Stimulated activated CD4-positive, alpha-beta T cell treated with anti-CD3 and anti-CD28 coated beads, Interleukin-12 subunit alpha, Interleukin-12 subunit beta, amount 100 ng/mL, for 48 hours (primary cell): ENCODE data around the gene ARL5C.

Source experiments
- DNase-seq, 3 donors: peaks; one replicate each; pipeline ENCODE4 v3.0.0-alpha.2; 2020; ENCODE audit warnings: low read depth in 2 of 3, low spot score in 1 of 3

Gene ARL5C

DNA sequence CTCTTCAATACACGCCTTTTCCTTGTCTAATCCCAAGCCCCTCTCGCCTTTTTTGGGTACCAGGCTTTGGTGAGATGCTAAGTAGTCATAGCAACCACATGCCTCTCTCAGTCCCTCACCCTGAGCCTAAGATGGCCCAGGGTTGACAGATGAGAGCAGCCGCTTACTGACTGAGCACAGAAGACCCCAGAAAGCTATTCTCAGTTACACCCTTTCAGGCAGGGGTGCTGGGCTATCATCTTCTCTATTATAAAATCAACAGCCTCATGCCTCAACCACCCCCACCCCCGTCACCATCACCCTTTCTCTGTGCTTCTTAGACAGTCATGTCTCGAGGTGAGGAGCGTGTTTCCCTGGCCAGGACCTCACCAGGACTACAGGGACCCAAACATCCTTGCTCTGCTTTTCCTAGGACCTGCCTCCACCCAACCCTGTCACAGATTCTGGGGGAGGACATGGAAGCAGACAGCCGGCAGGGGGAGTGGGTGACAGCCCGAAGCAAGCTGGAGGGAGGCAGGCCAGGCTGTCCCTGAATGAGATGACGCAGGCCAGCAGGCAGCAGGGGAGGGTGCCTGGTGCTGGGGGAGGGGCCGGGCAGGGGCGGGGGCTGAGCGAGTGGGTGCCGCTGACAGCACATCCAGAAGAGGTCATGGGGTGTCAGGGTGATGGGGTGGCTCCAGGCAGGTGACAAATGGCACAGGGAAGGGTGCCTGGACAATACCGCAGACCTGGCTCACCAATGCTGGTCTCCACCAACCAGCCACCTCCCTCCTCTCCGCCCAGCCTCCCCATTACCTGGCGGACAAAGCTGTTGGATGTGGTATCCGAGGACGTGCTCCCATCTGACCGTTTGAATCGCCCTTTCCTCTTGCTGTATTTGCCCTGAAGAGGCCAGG, 28.4 kb upstream of the ARL5C start:
- no peak for DNase-seq

DNA sequence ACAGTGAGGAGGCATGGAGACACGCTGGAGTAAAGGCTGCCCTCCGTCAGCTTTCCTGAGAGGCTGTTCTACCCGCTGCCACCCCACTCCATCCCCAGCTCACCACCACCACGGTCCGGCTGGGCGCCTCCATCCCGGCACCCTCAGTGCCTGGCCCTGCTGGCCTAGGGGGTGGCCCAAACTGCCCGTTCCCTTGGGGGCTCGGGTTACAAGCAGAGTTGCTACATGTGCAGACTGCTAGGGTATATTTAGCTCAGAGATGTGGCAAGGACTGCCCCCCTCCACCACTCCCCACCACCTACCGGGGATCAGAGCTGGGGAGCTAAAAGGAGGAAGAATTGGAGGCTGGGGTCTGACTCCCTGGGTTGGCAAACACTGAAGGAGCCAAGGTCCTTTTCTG, 27.4 kb upstream of the ARL5C start:
- DNase-seq, result no peak

DNA sequence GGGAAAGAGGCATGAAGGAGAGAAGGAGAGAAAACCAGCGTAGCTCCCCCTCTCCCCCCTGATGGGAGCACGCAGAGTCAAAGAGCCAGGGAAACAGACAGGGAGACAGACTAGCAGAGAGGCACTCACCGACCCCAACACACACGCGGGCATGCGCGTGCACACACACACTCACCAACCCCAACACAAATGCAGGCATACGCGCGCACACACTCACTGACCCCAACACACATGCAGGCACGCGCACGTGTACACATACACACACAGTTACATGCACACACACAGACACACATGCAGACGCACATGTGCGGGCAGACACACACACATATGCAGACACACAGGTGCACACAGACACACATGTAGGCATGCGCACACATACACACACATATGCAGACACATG, 26.9 kb upstream of the ARL5C start:
- no peak for DNase-seq

DNA sequence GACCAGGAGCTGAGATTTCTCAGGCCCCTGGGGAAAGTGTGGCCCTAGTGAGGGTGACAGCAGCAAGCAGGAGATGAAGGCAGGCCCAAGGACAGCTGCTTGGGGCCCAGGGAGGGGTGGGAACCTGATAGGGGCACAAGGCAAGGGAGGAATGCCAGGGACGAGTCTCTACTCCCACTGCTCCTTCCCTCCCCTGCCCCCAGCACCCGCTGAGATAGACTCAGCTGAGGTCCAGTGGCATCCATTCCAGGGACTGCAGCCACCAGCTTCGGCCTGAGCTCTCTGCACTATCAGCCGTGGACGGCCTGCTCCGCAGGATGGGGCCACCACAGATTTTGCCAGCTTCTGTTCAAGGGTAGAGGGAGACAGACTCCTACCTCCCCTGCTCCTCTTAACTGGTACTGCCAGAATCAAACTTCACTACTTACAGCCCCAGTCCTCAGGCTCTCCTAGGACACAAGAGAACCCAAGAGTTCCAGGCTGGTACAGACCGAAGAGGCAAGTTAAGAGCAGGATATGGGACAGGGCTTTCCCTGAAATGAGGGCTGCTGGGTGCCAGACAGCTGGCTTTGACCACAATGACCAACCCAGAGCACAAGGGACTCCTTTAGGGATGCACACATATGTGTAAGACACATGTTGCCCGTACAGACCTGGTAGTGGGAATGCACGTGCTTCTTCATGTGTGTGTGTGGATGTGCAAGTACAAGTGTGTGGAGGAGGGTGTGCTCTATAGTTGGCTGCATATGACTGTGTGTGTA, 26.0 kb upstream of the ARL5C start:
- DNase-seq, result no peak

DNA sequence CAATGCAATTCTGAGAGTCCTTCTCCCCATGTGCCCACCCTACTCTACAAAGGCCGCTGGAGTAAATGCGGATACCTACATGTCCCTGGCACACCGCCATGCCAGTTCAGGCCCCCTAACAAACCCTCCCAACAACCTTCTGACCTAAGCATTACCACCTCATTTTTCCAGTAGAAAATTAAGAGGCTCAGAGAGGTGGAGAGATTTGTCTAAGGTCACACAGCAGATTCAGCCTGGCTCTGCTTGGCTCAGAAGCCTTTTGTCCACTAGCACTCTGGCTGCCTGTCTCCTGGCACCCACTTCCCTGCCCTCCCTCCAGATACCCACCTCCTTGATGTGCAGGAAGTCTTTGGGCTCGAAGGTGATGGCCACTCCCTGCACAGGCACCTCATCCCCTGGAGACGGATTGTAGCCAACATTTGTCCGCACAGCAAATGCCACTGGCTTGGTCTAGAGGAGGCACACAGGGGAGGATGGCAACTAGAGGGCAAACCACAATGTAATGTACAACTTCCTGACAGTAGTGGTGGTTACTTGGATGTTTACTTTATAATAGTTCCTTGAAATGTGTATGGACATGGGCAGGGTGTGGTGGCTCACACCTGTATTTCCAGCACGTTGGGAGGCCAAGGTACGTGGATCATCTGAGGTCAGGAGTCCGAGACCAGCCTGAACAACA, 21.3 kb upstream of the ARL5C start:
- no peak for DNase-seq

DNA sequence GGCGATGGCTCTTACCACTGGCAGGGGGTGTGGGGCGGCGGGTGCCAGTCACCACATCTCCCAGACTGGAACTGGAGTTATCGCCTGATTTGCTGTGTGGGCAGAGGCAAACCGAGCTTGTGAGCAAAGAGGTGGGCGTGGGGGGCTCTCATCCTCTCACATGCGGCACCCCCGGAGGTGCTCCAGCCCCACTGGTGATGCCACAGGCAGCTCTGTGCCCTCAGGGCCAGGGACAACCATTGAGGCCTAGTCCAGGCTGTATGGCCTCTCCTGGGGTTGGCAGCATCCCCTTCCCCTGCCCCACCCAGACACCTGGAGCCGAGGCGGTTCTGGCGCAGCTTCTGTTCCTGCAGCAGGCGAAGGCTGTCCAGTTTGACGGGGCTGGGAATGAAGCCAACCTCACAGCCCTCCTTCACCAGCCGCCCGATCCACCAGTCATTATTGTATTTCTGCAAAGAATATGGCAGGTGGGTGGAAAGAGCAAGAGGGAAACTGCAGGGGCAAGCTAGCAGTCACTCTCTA, 20.6 kb upstream of the ARL5C start:
- no peak for DNase-seq

DNA sequence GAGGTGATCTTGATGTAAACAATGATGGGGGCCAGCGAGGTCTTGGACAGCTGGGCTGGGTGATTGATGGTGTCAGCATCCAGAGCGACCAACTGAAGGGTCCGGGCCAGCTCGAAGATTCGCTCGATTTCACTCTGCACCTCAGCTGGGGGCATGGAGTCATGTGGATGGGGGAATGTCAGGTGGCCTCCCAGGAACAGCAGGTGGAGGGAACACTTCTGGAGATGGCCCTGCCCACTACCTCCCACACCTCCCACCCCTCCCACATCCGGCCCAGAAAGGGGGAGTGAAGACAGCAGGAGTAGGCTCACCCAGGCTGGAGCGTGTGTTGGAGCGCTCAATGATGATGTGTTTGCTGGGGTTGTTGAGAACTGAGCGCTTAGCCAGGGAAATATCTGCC, 17.8 kb upstream of the ARL5C start:
- DNase-seq, result no peak

DNA sequence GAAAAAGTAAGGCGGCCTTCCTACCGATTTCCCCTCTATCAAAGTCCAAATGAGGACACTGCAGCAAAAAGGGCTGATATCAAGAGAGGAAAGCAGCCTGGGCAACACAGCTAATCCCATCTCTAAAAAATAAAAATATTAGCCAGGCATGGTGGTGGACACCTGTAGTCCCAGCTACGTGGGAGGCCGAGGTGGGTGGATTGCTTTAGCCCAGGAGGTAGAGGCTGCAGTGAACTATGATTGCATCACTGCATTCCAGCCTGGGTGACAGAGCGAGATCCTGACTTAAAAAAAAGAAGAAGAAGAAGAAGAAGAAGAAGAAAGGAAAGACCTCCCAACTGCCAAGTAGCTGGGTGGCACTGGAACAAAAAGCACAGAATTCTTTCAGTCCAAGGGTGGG, 17.1 kb upstream of the ARL5C start:
- DNase-seq, result no peak

DNA sequence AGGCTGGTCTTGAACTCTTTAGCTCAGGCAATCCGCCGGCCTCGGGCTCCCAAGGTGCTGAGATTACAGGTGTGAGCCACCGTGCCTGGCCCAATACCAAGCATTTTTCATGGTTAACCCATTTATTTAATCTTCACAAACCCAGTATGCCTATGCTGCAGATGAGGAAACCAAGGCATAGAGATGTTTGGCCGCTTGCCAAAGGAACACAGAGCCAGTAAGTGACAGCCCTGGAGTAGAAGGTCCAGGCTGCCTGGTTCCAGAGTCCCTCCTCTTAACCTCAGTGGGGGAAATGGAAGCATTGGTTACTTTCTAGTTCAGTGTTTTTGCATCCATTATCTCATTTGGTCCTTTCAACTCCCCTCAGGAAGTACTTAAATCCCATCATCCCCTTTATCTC, 15.3 kb upstream of the ARL5C start:
- no peak for DNase-seq

DNA sequence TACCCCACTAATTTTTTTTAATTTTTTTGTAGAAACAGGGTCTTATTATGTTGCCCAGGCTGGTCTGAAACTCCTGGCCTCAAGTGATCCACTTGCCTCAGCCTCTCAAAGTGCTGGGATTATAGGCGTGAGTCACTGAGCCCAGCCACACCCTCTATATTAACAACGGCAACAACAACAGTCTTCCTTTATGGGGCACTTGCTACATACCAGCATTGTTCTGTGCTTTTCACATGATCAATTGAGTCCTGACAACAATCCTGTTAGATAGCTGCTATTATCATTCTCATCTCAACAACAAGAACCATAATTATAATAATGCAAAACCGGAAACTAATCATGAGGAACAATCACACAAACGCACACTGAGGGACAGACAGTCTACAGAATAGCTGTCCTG, 12.6 kb upstream of the ARL5C start:
- DNase-seq, result no peak

DNA sequence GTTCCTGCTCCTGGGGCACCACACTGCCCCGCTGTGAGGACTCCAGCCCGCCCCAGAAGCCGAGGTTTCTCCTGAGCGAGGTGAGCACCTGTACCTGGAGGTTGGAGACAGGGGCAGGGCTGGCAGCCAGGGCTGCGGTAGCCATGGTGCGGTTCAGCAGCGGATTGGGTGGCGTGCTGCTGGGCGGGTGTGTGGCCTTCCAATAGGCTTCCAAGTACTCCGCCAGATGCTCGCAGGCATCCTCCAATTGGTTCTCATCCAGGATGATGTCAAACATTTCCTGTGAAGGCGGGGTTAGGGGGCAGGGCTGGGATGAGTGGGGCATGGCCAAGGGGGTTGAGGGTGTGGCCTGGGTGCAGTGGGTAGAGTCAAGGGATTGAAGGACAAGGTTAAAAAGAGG, 11.3 kb upstream of the ARL5C start:
- no peak for DNase-seq

DNA sequence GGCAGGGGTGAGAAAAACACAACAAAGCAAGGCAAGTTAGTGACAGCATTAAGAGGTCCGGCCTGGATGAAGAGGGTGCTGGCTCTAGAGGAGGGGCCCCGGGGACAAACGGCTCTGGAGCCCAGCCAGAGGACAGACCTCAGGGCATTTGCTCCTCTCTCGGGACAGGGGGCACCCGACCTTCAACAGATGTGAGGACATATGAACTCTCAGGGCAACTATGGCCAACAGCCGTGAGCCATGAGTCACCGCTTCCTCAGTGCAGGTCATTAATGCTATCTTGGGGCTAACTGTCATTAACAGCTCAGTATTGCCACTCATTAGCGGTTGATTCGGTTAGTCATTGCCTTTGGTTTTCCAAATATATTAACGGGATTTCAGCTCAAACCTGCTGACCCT, 9.7 kb upstream of the ARL5C start:
- DNase-seq, result no peak

DNA sequence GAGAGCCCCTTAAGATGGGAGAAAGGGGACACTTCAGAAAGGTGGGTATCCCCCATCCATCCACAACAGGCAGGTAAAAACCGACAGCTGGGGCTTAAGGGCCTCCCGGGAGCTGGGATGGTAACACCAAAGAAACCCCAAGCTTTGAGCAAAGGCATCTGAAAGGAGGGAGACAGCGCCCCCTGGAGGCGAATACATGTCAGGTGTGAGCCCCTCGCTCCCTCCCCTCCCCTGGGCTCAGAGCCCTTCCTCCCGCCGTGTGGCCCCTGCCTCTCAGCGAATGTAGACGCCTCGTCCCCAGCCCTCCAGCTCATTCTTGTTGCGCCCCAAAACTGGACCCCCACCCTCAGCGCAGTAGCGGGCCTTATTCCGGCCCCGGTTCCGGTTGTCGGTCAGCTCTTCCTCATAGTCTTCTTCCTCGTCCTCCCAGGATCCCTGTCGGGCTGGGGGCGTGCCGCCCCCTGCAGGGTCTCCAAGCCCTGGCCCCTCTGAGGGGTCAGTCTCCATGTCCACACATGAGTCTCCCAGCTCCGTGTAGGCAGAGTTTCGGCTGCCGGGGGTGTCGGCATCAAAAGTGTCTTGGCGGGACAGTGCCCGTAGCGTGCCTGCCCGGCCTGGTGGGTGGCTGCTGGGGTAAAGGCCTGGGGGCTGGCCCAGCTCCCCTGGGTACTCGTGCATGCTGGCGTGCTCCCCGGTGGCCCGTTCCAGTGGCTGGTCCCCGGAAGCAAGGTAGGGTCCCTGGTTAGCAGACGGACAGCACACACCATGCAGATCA, 9.1 kb upstream of the ARL5C start:
- peak; percentile 54 to 68 (median 64) for DNase-seq

DNA sequence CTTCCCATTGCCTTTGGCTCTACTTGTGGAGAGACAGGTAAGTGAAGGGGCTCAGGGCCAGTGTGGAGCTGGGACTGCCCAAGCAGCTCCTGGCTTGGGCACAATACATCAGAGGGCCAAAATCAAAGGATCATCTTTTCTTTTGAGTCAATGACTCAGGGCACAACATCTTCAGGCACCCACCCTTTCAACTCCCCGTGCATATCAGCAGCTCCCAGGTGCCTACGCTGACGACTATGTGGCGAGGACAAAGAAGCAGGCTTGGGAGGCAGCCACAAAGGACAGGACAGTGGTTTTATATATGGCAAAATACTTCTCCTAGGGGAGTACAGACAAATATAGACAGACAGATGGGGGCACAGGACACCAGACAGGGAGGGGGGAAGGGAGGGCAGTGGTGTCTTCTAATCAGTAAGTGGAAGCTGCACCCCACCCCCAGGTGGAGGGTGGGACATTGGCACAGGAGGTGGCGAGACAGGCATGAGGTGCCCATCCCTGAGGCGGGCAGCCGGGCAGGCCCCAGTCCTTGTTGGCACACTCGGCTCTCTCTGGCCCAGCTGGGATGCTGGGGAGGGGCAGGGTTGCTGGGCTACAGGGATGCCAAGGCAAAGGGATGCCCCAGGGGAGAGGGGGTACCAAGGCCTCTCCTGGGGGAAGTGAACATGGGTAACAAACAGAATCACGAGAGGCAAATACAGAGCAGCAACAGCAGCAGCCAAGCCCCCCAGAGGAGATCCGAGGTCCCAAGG, 7.7 kb upstream of the ARL5C start:
- no peak for DNase-seq

DNA sequence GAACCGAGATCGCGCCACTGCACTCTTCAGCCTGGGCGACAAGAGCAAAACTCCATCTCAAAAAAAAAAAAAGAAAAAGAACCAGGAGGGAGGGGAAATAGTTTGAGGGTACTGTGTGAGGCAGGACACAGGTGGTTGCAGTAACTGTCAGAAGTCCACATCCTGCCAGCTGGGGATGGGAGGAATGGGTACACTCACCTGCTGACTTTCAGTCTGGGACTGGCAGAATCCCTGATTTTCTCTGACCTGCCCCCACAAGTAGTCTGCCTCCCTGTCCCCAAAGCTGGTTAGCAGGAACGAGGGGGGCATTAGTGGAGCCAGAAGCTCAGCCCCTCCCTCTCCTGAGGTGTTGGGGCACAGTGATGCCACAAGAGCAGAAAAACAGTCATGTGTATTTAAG, 7.1 kb upstream of the ARL5C start:
- DNase-seq, result no peak

DNA sequence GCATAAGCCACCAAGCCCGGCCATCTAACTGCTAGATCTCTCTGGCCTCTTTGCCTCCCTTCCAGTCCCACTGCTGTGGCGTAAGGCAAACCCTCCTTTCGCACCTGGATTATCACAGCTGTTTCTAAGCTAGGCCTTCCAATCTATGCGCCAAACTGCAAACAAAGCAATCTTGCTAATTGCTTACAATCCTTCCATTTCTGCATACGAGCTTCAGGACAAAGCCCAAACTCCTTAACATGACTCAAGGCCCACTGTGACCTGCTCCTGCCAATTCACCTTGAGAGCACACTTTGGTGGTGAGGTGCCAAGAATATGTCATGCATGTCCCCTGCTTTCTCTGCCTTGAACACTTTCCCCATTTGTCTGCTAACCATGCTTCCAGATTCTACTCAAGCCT, 6.0 kb upstream of the ARL5C start:
- DNase-seq, result no peak

DNA sequence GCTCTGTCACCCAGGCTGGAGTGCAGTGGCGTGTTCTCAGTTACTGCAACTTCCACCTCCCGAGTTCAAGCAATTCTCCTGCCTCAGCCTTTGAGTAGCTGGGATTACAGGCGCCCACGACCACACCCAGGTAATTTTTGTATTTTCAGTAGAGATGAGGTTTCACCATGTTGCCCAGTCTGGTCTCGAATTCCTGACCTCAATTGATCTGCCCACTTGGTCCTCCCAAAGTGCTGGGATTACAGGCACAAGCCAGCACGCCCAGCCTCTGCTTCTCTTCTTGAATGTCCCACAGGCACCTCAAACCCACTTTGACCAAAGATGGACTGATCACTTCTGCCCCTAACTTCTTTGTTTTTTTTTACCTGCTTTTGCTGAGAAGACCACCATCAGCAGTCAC, 4.6 kb upstream of the ARL5C start:
- no peak for DNase-seq

DNA sequence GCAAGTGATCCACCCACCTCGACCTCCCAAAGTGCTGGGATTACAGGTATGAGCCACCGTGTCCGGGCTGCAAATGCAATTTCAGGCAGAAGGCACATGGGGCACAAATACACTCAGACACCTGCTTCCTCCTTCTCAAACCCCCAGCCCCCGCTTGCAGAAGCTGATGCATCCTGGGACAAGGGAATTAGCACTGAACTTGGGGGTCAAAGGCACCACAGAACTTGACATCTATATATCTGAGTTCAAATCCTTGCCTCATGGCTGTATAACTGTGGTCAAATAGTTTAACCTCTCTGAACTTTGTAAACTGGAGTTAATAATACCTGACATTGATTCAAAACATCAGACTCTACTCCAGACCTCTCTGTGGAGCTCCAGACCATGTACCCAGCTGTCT, 4.1 kb upstream of the ARL5C start:
- no peak for DNase-seq

DNA sequence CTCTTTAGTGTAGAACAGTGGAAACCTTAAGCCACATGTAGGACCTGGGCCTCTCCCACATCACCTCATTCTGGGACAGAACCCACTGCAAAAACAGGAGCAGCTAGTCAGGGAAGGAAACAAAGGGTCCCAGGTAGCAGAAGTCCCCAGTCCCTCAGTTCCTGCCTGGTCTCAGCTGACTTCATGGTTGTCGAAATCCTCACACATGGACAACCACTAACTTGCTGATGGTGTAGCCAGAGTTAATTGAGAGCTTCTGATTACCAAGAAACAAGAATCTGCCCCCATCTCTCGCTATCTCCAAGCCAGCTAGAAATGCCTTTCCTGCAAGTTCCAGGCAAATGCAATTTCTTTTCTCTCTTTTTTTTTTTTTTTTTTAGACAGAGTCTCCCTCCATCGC, 3.6 kb upstream of the ARL5C start:
- DNase-seq, result no peak

DNA sequence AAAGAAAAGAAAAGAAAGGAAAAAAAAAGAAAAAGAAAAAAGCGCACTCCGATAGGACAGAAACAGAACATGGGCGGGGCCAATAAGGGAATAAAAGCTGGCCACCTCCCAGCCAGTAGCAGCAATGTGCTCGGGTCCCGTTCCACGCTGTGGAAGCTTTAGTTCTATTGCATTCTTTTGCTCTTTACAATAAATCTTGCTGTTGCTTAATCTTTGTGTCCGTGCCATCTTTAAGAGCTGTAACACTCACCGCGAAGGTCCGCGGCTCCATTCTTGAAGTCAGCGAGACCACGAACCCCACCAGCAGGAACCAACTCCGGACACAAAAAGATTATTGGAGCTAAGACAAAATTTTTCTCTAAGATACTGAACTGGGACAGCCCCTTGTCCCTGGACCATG, 3.1 kb upstream of the ARL5C start:
- DNase-seq, result no peak
